Endothelial cell (in vitro differentiated cells): ENCODE results near the gene APLN. TPM values are rescaled to one million over a fixed set of nuclear protein-coding genes. Genes with fewer than 3 reads are reported as not detected.

Experiments used
- DNase-seq: peaks from one replicate; pipeline ENCODE4 v3.0.0; 2021; ENCODE audit warnings: low spot score
- H3K27ac Mint-ChIP-seq: one replicate; pipeline ENCODE4 v1.8.0; 2021; ENCODE audit warnings: mixed read lengths, inconsistent platforms; ENCODE audit not compliant: unreplicated experiment
- H3K27me3 Mint-ChIP-seq: one replicate; pipeline ENCODE4 v1.8.0; 2021; ENCODE audit warnings: mild to moderate bottlenecking, moderate library complexity, mixed read lengths, inconsistent platforms; ENCODE audit not compliant: unreplicated experiment
- H3K36me3 Mint-ChIP-seq: one replicate; pipeline ENCODE4 v1.8.0; 2021; ENCODE audit warnings: mild to moderate bottlenecking, low read depth, mixed read lengths, inconsistent platforms; ENCODE audit not compliant: unreplicated experiment
- H3K4me1 Mint-ChIP-seq: one replicate; pipeline ENCODE4 v1.8.0; 2021; ENCODE audit warnings: mild to moderate bottlenecking, mixed read lengths, inconsistent platforms; ENCODE audit not compliant: unreplicated experiment
- H3K4me3 Mint-ChIP-seq: one replicate; pipeline ENCODE4 v1.8.0; 2021; ENCODE audit warnings: mild to moderate bottlenecking, mixed read lengths, inconsistent platforms; ENCODE audit not compliant: unreplicated experiment
- H3K9me3 Mint-ChIP-seq: one replicate; pipeline ENCODE4 v1.8.0; 2021; ENCODE audit warnings: mixed read lengths, inconsistent platforms; ENCODE audit not compliant: unreplicated experiment
- total RNA-seq: library from RNA; stranded (reverse); fragmentation: NEBNext Ultra II Directional; extraction: Animal tissue kit (Norgen Biotek cat#: 25700); gene quantifications from one replicate; pipeline ENCODE4 v1.2.1, GENCODE V29; 2021; ENCODE audit not compliant: unreplicated experiment
- TF ChIP-seq, protein P1 (sequence below): fragments of 200-600 bp; sonication (generic); IDR thresholded peaks from one replicate; pipeline ENCODE4 v1.5.0; 2021; ENCODE audit warnings: antibody characterized with exemption; ENCODE audit not compliant: unreplicated experiment

The APLN gene
- total RNA-seq, 1 donor from 2014 or later = 3.5 TPM

DNA sequence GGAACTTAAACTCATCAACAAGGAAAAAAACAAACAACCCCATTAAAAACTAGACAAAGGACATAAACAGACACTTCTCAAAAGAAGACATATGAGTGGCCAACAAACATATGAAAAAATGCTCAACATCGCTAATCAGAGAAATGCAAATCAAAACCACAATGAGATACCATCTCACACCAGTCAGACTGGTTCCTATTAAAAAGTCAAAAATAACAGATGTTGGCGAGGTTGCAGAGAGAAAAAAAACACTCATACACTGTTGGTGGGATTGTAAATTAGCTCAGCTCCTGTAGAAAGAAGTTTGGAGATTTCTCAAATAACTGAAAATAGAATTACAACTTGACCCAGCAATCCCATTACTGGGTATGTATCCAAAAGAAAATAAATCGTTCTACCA, 28.7 kb downstream of the APLN start:
- TF ChIP-seq, protein P1, sequence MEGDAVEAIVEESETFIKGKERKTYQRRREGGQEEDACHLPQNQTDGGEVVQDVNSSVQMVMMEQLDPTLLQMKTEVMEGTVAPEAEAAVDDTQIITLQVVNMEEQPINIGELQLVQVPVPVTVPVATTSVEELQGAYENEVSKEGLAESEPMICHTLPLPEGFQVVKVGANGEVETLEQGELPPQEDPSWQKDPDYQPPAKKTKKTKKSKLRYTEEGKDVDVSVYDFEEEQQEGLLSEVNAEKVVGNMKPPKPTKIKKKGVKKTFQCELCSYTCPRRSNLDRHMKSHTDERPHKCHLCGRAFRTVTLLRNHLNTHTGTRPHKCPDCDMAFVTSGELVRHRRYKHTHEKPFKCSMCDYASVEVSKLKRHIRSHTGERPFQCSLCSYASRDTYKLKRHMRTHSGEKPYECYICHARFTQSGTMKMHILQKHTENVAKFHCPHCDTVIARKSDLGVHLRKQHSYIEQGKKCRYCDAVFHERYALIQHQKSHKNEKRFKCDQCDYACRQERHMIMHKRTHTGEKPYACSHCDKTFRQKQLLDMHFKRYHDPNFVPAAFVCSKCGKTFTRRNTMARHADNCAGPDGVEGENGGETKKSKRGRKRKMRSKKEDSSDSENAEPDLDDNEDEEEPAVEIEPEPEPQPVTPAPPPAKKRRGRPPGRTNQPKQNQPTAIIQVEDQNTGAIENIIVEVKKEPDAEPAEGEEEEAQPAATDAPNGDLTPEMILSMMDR = no peak
- H3K4me1 Mint-ChIP-seq = no peaks in the 10 kb centered on the region
- H3K27me3 Mint-ChIP-seq = no peaks in the 10 kb centered on the region
- H3K4me3 Mint-ChIP-seq = no peak overlapping the region
- no peaks in the 10 kb centered on the region for H3K9me3 Mint-ChIP-seq
- H3K36me3 Mint-ChIP-seq = no peaks in the 10 kb centered on the region
- no peak for DNase-seq
- no peak overlapping the region for H3K27ac Mint-ChIP-seq

DNA sequence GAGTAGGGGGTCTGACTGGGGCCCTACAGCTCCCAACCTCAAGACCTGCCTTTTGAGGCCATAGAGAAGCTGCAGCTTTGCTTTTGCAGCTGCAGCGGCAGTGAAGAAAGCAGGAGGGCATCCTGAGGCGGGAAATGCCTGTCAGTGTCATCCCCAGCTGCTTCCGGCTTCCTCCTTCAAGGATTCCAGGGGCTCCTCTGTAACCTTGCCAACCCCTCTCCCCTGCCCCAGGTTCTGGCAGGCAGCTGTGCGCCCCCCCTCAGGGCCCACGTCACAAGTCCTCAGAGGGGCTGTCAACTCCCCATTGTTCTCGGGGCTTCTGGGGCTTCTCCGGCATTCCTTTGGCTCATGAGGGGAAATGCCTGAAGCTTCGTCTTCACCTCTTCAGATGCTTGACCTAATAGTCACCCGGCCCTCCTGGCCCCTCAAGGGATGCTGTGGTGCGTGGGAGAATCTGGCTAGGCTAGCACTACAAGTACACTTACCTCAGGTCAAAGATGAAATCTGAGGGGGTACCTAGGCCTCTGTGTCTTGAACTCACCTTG, 31.9 kb downstream of the APLN start:
- H3K4me1 Mint-ChIP-seq = no peaks in the 10 kb centered on the region
- H3K9me3 Mint-ChIP-seq = no peaks in the 10 kb centered on the region
- no peak overlapping the region for H3K4me3 Mint-ChIP-seq
- no peaks in the 10 kb centered on the region for H3K27me3 Mint-ChIP-seq
- peak; percentile 56 for DNase-seq
- TF ChIP-seq, protein P1 = no peak
- peak overlapping the region; percentile 70 for H3K27ac Mint-ChIP-seq
- no peaks in the 10 kb centered on the region for H3K36me3 Mint-ChIP-seq

DNA sequence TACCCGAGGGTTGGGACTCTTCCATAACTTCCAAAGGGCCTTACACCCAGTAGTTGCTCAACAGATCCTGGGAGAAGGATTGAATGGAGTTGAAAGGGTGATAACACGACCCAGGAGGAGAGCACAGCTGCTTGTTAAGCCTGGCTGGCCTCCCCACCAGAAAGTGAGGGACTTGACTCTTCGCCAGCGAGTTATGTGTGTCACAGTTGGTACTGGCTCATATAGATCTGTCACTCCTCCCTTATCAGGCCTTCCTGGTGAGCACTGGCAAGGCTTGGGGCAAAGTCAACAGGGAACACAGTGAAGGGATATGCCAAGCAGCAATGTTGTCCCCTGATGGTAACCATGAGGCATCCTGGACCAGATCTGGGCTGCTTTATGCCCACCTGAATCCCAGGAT, 35.8 kb downstream of the APLN start:
- Mint-ChIP-seq H3K4me1 (no peaks in the 10 kb centered on the region), H3K27ac (no peak overlapping the region), H3K27me3 (no peaks in the 10 kb centered on the region), H3K4me3 (no peak overlapping the region), H3K9me3 (no peaks in the 10 kb centered on the region), H3K36me3 (no peaks in the 10 kb centered on the region)
- TF ChIP-seq, protein P1 = no peak
- no peak for DNase-seq

DNA sequence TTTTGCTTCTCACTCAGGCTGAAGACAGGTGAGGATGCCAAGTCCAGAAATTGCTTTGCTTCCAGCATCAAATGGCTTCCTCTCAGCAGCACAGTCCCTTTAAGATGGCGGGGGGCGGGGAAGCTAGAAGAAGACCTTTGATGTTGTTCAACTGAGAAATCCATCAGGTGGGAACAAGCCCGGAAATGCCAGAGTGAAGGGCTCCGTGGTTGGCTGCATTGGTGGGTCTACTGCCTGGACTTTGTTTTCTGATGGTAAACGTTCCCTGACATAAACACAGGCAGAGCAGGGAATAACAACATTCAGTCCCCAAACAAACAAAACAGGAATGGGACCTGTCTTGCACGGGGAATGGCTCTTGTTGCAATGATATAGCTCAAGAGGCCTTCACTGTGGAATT, 37.3 kb downstream of the APLN start:
- Mint-ChIP-seq H3K9me3 (no peaks in the 10 kb centered on the region), H3K27ac (no peak overlapping the region), H3K4me3 (no peak overlapping the region), H3K4me1 (no peaks in the 10 kb centered on the region), H3K36me3 (no peaks in the 10 kb centered on the region), H3K27me3 (no peaks in the 10 kb centered on the region)
- TF ChIP-seq, protein P1 = no peak
- no peak for DNase-seq

DNA sequence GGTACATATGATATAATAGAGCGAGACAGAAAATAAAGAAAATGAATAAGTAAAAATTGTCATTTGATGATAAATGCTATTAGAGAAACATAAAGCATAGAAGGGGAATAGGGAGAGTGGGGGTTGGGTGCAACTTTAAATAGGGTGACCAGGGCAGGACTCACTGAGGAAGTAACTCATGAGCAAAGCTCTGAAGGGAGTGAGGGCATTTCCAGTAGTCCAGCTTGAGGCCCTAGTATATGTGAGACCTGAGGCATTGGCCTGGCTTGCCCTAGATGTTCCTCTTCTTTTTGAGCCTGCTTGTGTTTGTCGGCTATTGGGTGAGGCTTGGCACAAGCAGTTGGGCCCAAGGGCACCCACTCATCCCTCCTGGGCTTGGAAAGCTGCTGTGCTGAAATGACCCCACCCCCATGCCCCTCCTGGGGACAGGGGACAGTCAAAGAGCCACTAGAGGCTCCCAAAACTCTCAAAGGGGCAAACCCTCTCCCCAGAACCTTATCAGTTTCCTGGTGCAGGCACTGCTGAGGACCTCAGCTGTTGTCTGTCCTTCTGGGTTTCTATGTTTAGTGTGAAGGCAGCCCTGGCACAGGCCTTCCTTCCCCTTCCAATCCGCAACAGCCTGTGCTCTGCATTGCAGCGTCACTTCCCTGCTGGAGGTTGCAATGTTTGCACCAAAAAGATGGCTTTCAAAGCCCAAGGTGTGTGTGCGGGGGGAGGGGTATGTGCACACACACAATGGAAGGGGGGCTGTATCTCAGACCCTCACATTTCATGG, 40.1 kb downstream of the APLN start:
- TF ChIP-seq, protein P1 = no peak
- DNase-seq = no peak
- Mint-ChIP-seq H3K4me3 (no peak overlapping the region), H3K27me3 (no peaks in the 10 kb centered on the region), H3K27ac (peak overlapping the region; percentile 30), H3K9me3 (no peaks in the 10 kb centered on the region), H3K4me1 (no peaks in the 10 kb centered on the region), H3K36me3 (no peaks in the 10 kb centered on the region)
